Body of pancreas (tissue), 4 donors: ENCODE measurements around the gene MGAT4B.

ENCODE experiments used
- POLR2A ChIP-seq, 3 donors: fragments of 450-650 bp; IDR thresholded peaks; one replicate each; pipeline ENCODE4 v1.6.1; 2016; ENCODE audit warnings: antibody characterized with exemption in 3 of 3, mild to moderate bottlenecking in 2 of 3
- TF ChIP-seq, protein P1 (sequence below), 7 experiments: fragments of 450-650 bp in 4 of 7; fragments of 200-600 bp in 3 of 7; sonication (generic) in 3 of 7; IDR thresholded peaks; one replicate each; pipeline ENCODE4 v1.5.1; 2016 to 2019; ENCODE audit warnings: antibody characterized with exemption in 7 of 7

DNA sequence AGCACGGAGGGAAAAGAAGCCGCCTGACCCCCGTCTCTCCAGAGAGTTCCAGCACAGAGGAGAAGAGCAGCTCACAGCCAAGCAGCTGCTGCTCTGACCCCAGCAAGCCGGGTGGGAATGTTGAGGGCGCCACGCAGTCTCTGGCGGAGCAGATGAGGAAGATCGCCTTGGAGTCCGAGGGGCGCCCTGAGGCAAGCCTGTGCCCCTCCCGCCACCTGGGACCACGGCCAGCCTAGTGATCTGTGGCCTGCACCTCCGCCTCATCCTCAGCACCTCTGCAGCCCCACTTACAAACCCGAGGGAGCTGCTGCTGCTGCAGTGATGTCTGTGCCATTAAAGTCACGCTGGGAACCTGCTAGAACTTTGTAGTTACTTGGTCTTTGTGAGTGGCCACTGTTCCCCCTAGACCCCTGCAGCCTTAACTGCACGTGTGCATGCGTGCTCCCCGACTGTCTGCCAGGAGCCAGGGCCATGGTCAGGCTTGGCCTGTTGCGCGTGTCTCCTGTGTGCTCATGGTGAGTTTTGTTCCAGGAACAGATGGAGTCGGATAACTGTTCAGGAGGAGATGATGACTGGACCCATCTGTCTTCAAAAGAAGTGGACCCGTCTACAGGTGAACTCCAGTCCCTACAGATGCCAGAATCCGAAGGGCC is 26.5 kb upstream of the MGAT4B start:
- TF ChIP-seq, protein P1, sequence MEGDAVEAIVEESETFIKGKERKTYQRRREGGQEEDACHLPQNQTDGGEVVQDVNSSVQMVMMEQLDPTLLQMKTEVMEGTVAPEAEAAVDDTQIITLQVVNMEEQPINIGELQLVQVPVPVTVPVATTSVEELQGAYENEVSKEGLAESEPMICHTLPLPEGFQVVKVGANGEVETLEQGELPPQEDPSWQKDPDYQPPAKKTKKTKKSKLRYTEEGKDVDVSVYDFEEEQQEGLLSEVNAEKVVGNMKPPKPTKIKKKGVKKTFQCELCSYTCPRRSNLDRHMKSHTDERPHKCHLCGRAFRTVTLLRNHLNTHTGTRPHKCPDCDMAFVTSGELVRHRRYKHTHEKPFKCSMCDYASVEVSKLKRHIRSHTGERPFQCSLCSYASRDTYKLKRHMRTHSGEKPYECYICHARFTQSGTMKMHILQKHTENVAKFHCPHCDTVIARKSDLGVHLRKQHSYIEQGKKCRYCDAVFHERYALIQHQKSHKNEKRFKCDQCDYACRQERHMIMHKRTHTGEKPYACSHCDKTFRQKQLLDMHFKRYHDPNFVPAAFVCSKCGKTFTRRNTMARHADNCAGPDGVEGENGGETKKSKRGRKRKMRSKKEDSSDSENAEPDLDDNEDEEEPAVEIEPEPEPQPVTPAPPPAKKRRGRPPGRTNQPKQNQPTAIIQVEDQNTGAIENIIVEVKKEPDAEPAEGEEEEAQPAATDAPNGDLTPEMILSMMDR (IDR thresholded peaks at IDR 0.05), result no peak
- TF ChIP-seq POLR2A (IDR thresholded peaks at IDR 0.05), result no peak
